Hepatocyte (in vitro differentiated cells): ENCODE data around the gene TNFSF12. TPM values are rescaled to one million over a fixed set of nuclear protein-coding genes. Genes with fewer than 3 reads are reported as not detected.
A peak's percentile ranks its signal among the peaks of the same experiment; 100 is the strongest.

Source experiments
- DNase-seq: peaks from one replicate; pipeline ENCODE4 v3.0.0-alpha.2; 2016; ENCODE audit warnings: low spot score
- H2AFZ ChIP-seq: fragments of 200-600 bp; sonication (generic); 2 replicates; pipeline ENCODE4 v1.6.0; 2016; ENCODE audit warnings: antibody characterized with exemption, mild to moderate bottlenecking
- H3K27ac ChIP-seq: fragments of 200-600 bp; sonication (generic); 2 replicates; pipeline ENCODE4 v1.5.1; 2016; ENCODE audit warnings: mild to moderate bottlenecking
- H3K27me3 ChIP-seq: fragments of 200-600 bp; sonication (generic); 2 replicates; pipeline ENCODE4 v1.6.1; 2016
- H3K36me3 ChIP-seq: fragments of 200-600 bp; sonication (generic); replicated peaks from 2 replicates; pipeline ENCODE4 v1.5.1; 2016; ENCODE audit warnings: low read depth; ENCODE audit not compliant: insufficient read depth
- H3K4me1 ChIP-seq: fragments of 200-600 bp; sonication (generic); 2 replicates; pipeline ENCODE4 v1.5.1; 2016; ENCODE audit warnings: mild to moderate bottlenecking, moderate library complexity; ENCODE audit not compliant: insufficient read depth
- H3K4me2 ChIP-seq: fragments of 200-600 bp; sonication (generic); 2 replicates; pipeline ENCODE4 v1.6.0; 2016
- H3K4me3 ChIP-seq: fragments of 200-600 bp; sonication (generic); 2 replicates; pipeline ENCODE4 v1.5.1; 2016; ENCODE audit warnings: mild to moderate bottlenecking
- H3K79me2 ChIP-seq: fragments of 200-600 bp; sonication (generic); 2 replicates; pipeline ENCODE4 v1.6.0; 2017; ENCODE audit warnings: mild to moderate bottlenecking
- H3K9me2 ChIP-seq: fragments of 200-600 bp; sonication (generic); replicated peaks from 2 replicates; pipeline ENCODE4 v1.6.0; 2017; ENCODE audit warnings: mild to moderate bottlenecking; ENCODE audit not compliant: insufficient read depth
- H3K9me3 ChIP-seq: fragments of 200-600 bp; sonication (generic); 2 replicates; pipeline ENCODE4 v1.5.1; 2016; ENCODE audit warnings: low read depth, mild to moderate bottlenecking
- H4K20me1 ChIP-seq: fragments of 200-600 bp; sonication (generic); 2 replicates; pipeline ENCODE4 v1.6.0; 2016; ENCODE audit warnings: mild to moderate bottlenecking; ENCODE audit not compliant: insufficient read depth, poor library complexity, severe bottlenecking
- EZH2 ChIP-seq: fragments of 200-600 bp; sonication (generic); IDR thresholded peaks from 2 replicates; pipeline ENCODE4 v1.6.1; 2016; ENCODE audit warnings: antibody characterized with exemption, mild to moderate bottlenecking, borderline replicate concordance
- EZH2phosphoT487 ChIP-seq: fragments of 200-600 bp; sonication (generic); IDR thresholded peaks from one replicate; pipeline ENCODE4 v1.6.1; 2018; ENCODE audit warnings: antibody characterized with exemption, mild to moderate bottlenecking, low read depth, moderate library complexity; ENCODE audit not compliant: unreplicated experiment, severe bottlenecking
- WGBS: methylation state at CpG from one replicate; pipeline ENCODE4 v1.1.6; 2016; ENCODE audit warnings: low lambda C conversion rate; ENCODE audit errors: missing lambda C conversion rate; 5-methylcytosine and 5-hydroxymethylcytosine counted together
- polyA plus RNA-seq: library from polyadenylated mRNA; unstranded; fragments of >200 nt; fragmentation: Nextera tagmentation; extraction: Ambion mirVana; gene quantifications from 2 replicates; pipeline ENCODE4 v1.2.1, GENCODE V29; 2016
- total RNA-seq: library from RNA; depleted of rRNA; stranded (reverse); fragments of >200 nt; gene quantifications from 2 replicates; pipeline ENCODE4 v1.2.3, GENCODE V29; 2014
- TF ChIP-seq, protein P1 (sequence below): fragments of 200-600 bp; sonication (generic); IDR thresholded peaks from 2 replicates; pipeline ENCODE4 v1.5.1; 2016; ENCODE audit warnings: antibody characterized with exemption, mild to moderate bottlenecking; ENCODE audit not compliant: poor library complexity

TNFSF12 gene, protein sequence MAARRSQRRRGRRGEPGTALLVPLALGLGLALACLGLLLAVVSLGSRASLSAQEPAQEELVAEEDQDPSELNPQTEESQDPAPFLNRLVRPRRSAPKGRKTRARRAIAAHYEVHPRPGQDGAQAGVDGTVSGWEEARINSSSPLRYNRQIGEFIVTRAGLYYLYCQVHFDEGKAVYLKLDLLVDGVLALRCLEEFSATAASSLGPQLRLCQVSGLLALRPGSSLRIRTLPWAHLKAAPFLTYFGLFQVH
- total RNA-seq (4.5 and 7.3 TPM in 2 replicates), polyA plus RNA-seq (8.0 and 11.3 TPM in 2 replicates)

GRCh38 chr17:7548585-7549400, at the start of gene TNFSF12:
Gene TNFSF12 (plus strand): TSS chr17:7549058. CDS start chr17:7549154, 96 bp downstream.
- peak within 1 kb of the TSS; percentile 62 for H3K4me3 ChIP-seq
- DNase-seq: peak; percentile 77
- H3K79me2 ChIP-seq: no peaks in the 10 kb centered on the region
- H3K36me3 ChIP-seq: no peaks in the 10 kb centered on the region
- H3K9me3 ChIP-seq: no peaks in the 10 kb centered on the region
- peak within 1 kb of the TSS; percentile 85 for H3K4me2 ChIP-seq
- 3% methylated on average over 25 of the region's 65 CpGs for WGBS
- H3K27me3 ChIP-seq: no peaks in the 10 kb centered on the region
- TF ChIP-seq EZH2phosphoT487 (no peak), EZH2 (no peak)
- TF ChIP-seq, protein P1, sequence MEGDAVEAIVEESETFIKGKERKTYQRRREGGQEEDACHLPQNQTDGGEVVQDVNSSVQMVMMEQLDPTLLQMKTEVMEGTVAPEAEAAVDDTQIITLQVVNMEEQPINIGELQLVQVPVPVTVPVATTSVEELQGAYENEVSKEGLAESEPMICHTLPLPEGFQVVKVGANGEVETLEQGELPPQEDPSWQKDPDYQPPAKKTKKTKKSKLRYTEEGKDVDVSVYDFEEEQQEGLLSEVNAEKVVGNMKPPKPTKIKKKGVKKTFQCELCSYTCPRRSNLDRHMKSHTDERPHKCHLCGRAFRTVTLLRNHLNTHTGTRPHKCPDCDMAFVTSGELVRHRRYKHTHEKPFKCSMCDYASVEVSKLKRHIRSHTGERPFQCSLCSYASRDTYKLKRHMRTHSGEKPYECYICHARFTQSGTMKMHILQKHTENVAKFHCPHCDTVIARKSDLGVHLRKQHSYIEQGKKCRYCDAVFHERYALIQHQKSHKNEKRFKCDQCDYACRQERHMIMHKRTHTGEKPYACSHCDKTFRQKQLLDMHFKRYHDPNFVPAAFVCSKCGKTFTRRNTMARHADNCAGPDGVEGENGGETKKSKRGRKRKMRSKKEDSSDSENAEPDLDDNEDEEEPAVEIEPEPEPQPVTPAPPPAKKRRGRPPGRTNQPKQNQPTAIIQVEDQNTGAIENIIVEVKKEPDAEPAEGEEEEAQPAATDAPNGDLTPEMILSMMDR: no peak
- peak within 1 kb of the TSS; percentile 77 for H2AFZ ChIP-seq
- no peaks in the 10 kb centered on the region for H3K9me2 ChIP-seq
- H3K4me1 ChIP-seq: peaks cover 24% of the 10 kb centered on the region
- no peaks in the 10 kb centered on the region for H4K20me1 ChIP-seq
- peak within 1 kb of the TSS; percentile 75 for H3K27ac ChIP-seq

- DNase-seq: no peak
- H3K27me3 ChIP-seq: no peaks in the 10 kb centered on the region
- WGBS: 97% methylated on average over 11 of the region's 11 CpGs
- TF ChIP-seq EZH2phosphoT487 (no peak), EZH2 (no peak)
- TF ChIP-seq, protein P1: no peak
- peaks cover 4% of the 10 kb centered on the region for H3K36me3 ChIP-seq
- no peaks in the 10 kb centered on the region for H3K9me2 ChIP-seq
- no peaks in the 10 kb centered on the region for H3K4me1 ChIP-seq
- no peak overlapping the region for H3K4me2 ChIP-seq
- peaks cover 35% of the 10 kb centered on the region for H3K79me2 ChIP-seq
- H3K9me3 ChIP-seq: no peaks in the 10 kb centered on the region
- no peak overlapping the region for H3K4me3 ChIP-seq
- H4K20me1 ChIP-seq: peaks cover 23% of the 10 kb centered on the region
- no peak overlapping the region for H2AFZ ChIP-seq
- no peak overlapping the region for H3K27ac ChIP-seq
These were observed 49.7 kb upstream of the TNFSF12 start for GRCh38 chr17:7499161-7499560.

GRCh38 chr17:7501729-7502128, 47.1 kb upstream of the TNFSF12 start:
- TF ChIP-seq, protein P1: no peak
- TF ChIP-seq EZH2: no peak
- TF ChIP-seq EZH2phosphoT487: no peak
- Histone ChIP-seq H3K4me2 (no peak overlapping the region), H3K9me2 (no peaks in the 10 kb centered on the region), H4K20me1 (no peaks in the 10 kb centered on the region), H3K36me3 (peaks cover 4% of the 10 kb centered on the region), H3K79me2 (peaks cover 9% of the 10 kb centered on the region), H3K27ac (no peak overlapping the region), H2AFZ (no peak overlapping the region), H3K27me3 (no peaks in the 10 kb centered on the region), H3K4me3 (no peak overlapping the region), H3K9me3 (no peaks in the 10 kb centered on the region), H3K4me1 (no peaks in the 10 kb centered on the region)
- 92% methylated on average over 14 of the region's 14 CpGs for WGBS
- no peak for DNase-seq
